ENCODE results near the gene KRT33B. TPM values are rescaled to one million over a fixed set of nuclear protein-coding genes. Genes with fewer than 3 reads are reported as not detected.

Gene KRT33B
- total RNA-seq = not detected

DNA sequence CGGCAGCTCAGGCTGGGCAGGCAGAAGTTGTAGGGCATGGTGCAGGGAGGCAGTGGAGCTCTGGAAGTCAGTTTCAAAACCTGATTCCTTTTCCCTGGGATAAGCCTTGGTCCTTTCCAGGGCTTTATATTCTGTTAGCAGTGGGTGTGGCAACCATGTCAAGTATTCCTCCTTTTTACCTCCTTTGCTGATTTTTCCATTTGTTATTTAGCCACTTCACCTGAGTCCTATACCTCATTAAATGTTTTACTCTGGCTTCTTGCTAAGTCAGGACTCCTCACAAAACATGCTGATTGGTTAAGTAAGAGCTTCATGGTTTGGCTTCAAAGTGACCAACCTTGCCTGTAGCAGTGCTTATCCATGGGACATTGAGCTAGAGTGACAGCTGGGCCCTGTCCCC, at the start of gene KRT33B:
Gene KRT33B (minus strand): TSS at position 101 of the 400 bp plus-strand sequence. CDS start 63 bp downstream, at position 38.
- H3K4me3 ChIP-seq = no peak within 1 kb of the TSS
- WGBS = no CpG with 5 or more reads among the region's 1 CpG
- H3K36me3 ChIP-seq = no peaks in the 10 kb centered on the region
- H3K4me1 ChIP-seq = peaks cover 0 to 7% (median 0%) of the 10 kb centered on the region in 4 donors
- no peak within 1 kb of the TSS for H3K27ac ChIP-seq (replicated peaks in 1 of 4)
- intact Hi-C loops (cut with DNase I) = no loop called here
- no peaks in the 10 kb centered on the region for H3K9me3 ChIP-seq
- no peak for DNase-seq (ENCODE audit: extremely low spot score)
- H3K27me3 ChIP-seq = no peaks in the 10 kb centered on the region
- no peak for TF ChIP-seq POLR2AphosphoS5 (IDR thresholded peaks at IDR 0.05)
- no peak for TF ChIP-seq EP300 (IDR thresholded peaks at IDR 0.05)
- TF ChIP-seq, protein P1, sequence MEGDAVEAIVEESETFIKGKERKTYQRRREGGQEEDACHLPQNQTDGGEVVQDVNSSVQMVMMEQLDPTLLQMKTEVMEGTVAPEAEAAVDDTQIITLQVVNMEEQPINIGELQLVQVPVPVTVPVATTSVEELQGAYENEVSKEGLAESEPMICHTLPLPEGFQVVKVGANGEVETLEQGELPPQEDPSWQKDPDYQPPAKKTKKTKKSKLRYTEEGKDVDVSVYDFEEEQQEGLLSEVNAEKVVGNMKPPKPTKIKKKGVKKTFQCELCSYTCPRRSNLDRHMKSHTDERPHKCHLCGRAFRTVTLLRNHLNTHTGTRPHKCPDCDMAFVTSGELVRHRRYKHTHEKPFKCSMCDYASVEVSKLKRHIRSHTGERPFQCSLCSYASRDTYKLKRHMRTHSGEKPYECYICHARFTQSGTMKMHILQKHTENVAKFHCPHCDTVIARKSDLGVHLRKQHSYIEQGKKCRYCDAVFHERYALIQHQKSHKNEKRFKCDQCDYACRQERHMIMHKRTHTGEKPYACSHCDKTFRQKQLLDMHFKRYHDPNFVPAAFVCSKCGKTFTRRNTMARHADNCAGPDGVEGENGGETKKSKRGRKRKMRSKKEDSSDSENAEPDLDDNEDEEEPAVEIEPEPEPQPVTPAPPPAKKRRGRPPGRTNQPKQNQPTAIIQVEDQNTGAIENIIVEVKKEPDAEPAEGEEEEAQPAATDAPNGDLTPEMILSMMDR (IDR thresholded peaks at IDR 0.05) = no peak
- TF ChIP-seq POLR2A (IDR thresholded peaks at IDR 0.05; ENCODE audit: low read depth) = no peak

DNA sequence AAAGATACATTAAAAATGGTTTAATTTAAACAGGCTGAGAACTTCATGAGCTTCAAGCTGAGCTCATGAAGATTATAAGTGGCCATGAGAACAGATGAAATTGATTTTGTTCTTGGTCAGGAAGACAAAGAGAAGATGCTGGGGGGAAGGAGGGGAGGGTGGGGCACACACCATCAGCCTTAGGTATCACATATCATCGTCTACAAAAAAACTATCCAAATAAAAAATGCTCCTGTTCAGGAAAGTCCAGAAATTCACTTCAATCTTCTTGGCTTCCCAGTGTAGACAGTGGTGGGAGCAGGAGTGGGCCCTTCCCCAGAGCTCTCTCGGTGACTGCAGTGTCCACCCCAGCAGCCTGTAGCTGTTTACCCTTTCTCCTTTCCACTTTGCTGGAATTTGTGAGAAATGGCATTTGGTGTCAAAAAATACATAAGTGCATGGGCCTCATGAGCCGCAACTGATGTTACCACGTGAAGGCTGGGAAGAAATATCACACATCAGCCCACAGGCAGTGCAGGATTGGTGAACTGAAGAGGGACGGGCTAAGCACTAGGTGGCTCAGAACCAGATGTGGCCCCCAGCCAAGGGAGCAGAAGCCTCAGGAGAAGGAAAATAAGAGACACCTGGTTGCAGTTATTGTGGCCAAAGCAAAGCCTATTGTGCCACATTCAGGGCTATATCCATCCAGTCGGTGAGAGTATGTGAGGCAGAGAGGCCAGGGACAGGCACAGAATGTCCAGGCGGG, 48.7 kb upstream of the KRT33B start:
- 92% methylated on average over 7 of the region's 7 CpGs for WGBS
- intact Hi-C loops (cut with DNase I) = no loop called here
- H3K4me3 ChIP-seq = no peak overlapping the region
- no peaks in the 10 kb centered on the region for H3K27me3 ChIP-seq
- no peak for DNase-seq (ENCODE audit: extremely low spot score)
- no peaks in the 10 kb centered on the region for H3K9me3 ChIP-seq
- peaks cover 0 to 35% (median 29%) of the 10 kb centered on the region in 4 donors for H3K4me1 ChIP-seq
- TF ChIP-seq, protein P1 (IDR thresholded peaks at IDR 0.05) = no peak
- no peak for TF ChIP-seq EP300 (IDR thresholded peaks at IDR 0.05)
- TF ChIP-seq POLR2AphosphoS5 (IDR thresholded peaks at IDR 0.05) = no peak
- TF ChIP-seq POLR2A (IDR thresholded peaks at IDR 0.05; ENCODE audit: low read depth) = no peak
- no peaks in the 10 kb centered on the region for H3K36me3 ChIP-seq
- H3K27ac ChIP-seq (replicated peaks in 1 of 4) = no peak overlapping the region

DNA sequence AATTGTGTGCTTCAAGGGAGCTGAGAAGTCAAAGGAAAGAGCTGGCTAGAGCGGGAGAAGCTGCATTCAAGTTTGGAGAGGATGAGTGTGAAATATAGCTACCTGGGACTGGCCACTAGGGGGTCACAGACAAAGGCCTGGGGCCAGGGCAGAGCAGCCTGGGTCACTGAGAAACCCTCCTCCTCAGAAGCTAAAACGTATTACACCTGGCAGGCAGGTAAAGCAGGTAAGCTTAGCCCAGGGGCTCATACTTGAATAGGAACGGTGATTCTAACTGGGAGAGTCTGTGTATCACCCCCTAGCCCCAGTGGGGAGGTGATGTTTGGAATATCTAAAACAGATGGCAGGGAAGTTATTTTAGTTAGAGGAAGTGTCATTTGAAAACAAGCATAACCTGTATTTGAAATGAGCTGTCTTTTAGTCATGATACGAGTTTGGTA, 48.0 kb upstream of the KRT33B start:
- WGBS = 58% methylated on average over 4 of the region's 4 CpGs
- no peaks in the 10 kb centered on the region for H3K27me3 ChIP-seq
- H3K4me3 ChIP-seq = no peak overlapping the region
- no peaks in the 10 kb centered on the region for H3K9me3 ChIP-seq
- TF ChIP-seq POLR2A (IDR thresholded peaks at IDR 0.05; ENCODE audit: low read depth) (no peak), EP300 (IDR thresholded peaks at IDR 0.05) (no peak), POLR2AphosphoS5 (IDR thresholded peaks at IDR 0.05) (no peak)
- TF ChIP-seq, protein P1 (IDR thresholded peaks at IDR 0.05) = no peak
- intact Hi-C loops (cut with DNase I) = no loop called here
- H3K36me3 ChIP-seq = no peaks in the 10 kb centered on the region
- H3K4me1 ChIP-seq = peaks cover 0 to 35% (median 29%) of the 10 kb centered on the region in 4 donors
- H3K27ac ChIP-seq (replicated peaks in 1 of 4) = no peak overlapping the region
- no peak for DNase-seq (ENCODE audit: extremely low spot score)

DNA sequence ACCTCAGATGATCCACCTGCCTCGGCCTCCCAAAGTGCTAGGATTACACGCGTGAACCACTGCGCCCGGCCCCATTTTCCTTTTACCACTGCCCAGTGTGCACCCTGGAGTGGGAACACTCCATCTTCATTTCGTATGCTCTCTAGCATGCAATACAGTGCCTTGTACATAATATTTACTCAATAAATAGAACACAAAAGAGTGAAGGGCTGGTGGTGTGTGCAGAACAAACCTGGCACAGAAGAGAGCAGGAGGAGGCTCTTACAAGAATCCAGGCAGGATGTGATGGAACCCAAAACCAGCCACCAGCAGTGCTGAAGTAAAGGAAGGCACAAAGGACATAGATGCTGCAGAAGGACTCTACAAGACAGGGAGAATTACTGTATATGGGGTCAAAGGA, 47.5 kb upstream of the KRT33B start:
- DNase-seq (ENCODE audit: extremely low spot score) = no peak
- Histone ChIP-seq H3K27me3 (no peaks in the 10 kb centered on the region), H3K4me1 (peaks cover 0 to 35% (median 29%) of the 10 kb centered on the region in 4 donors), H3K9me3 (no peaks in the 10 kb centered on the region), H3K27ac (replicated peaks in 1 of 4) (no peak overlapping the region), H3K36me3 (no peaks in the 10 kb centered on the region), H3K4me3 (no peak overlapping the region)
- intact Hi-C loops (cut with DNase I) = no loop called here
- no peak for TF ChIP-seq POLR2A (IDR thresholded peaks at IDR 0.05; ENCODE audit: low read depth)
- TF ChIP-seq POLR2AphosphoS5 (IDR thresholded peaks at IDR 0.05) = no peak
- TF ChIP-seq, protein P1 (IDR thresholded peaks at IDR 0.05) = no peak
- TF ChIP-seq EP300 (IDR thresholded peaks at IDR 0.05) = no peak
- WGBS = 96% methylated on average over 6 of the region's 6 CpGs

Measured in esophagus muscularis mucosa (tissue), 4 donors.